Esophagus (tissue), 2 donors: ENCODE measurements around the gene TMEM72. TPM values are rescaled to one million over a fixed set of nuclear protein-coding genes. Genes with fewer than 3 reads are reported as not detected.

Experiments used
- H3K27ac ChIP-seq, 2 donors: one replicate each; pipeline ENCODE4 v1.5.1; 2013; ENCODE audit warnings: low read depth in 2 of 2, mild to moderate bottlenecking in 2 of 2, inconsistent platforms in 1 of 2, low read length in 1 of 2, moderate library complexity in 1 of 2
- H3K27me3 ChIP-seq, 2 donors: one replicate each; pipeline ENCODE4 v1.6.1; 2013; ENCODE audit warnings: low read length in 2 of 2, control low read depth in 1 of 2, mild to moderate bottlenecking in 1 of 2; ENCODE audit not compliant: insufficient read depth in 2 of 2, control insufficient read depth in 1 of 2
- H3K36me3 ChIP-seq, 2 donors: one replicate each; pipeline ENCODE4 v1.6.1; 2013; ENCODE audit warnings: low read length in 1 of 2; ENCODE audit not compliant: control insufficient read depth in 2 of 2, insufficient read depth in 2 of 2
- H3K4me1 ChIP-seq, 2 donors: one replicate each; pipeline ENCODE4 v1.6.1; 2013; ENCODE audit warnings: low read length in 1 of 2; ENCODE audit not compliant: control insufficient read depth in 2 of 2, insufficient read depth in 2 of 2
- H3K4me3 ChIP-seq, 2 donors: one replicate each; pipeline ENCODE4 v1.5.1; 2013; ENCODE audit warnings: low read length in 2 of 2, mild to moderate bottlenecking in 2 of 2, low read depth in 1 of 2, moderate library complexity in 1 of 2
- H3K9me3 ChIP-seq, 2 donors: one replicate each; pipeline ENCODE4 v1.6.1; 2013; ENCODE audit warnings: mild to moderate bottlenecking in 2 of 2, low read depth in 1 of 2, low read length in 1 of 2, moderate library complexity in 1 of 2; ENCODE audit not compliant: control insufficient read depth in 2 of 2, insufficient read depth in 1 of 2
- WGBS, 2 donors: extraction: QIAGEN DNeasy Blood & Tissue Kit; methylation state at CpG; one replicate each; pipeline ENCODE4 v1.1.7; 2013; 5-methylcytosine and 5-hydroxymethylcytosine counted together
- polyA plus RNA-seq, 2 donors: library from polyadenylated mRNA; stranded (reverse); fragments of 200-250 nt; gene quantifications; one replicate each; pipeline ENCODE4 v1.2.3, GENCODE V29; 2013
- donor health status: healthy with polysubstance abuse.
- donor health status: Bipolar disorder and iron deficiency.

TMEM72 gene
- polyA plus RNA-seq, 2 donors, result not detected

DNA sequence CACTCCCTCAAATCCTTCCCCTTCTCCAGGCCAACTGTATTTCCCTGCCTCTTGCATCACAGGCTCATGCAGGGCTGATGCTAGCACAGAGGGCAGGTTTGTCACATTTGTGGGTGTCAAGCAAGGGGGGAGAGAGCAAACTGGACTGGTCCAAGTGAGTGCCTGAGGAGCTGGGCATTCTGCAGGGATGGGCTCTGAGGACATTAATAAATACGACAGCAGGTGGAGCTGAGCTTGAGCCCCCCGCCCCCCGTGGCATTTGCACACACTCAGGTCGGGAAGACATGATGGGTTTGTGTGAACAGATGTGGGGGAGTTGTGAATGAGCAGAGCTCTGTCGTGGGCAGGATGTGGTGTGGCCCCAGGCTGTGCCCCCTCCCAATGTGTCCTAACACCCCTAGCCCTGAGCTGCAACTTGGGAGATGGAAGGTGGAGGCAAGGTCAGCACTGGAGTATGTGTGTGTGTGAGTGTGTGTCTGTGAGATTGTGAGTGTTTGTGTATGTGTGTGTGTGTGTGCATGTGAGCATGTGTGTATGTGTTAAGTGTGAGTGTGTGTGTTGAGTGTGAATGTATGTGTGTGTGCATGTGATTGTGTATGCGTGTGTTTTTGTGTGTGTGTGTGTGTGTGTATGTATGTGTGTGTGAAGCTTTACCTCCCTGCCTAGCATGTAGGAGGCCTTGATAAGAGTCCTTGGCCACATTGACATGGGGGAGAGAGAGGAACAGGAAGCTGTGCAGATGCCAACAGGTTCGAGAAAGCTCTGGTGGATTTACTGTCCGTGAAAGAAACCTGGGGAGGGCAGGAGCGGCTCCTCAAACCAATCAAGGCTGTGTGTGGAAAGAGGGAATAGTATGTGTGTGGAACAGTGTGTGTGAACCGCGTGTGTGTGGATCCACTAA, 57.6 kb downstream of the TMEM72 start:
- Histone ChIP-seq H3K27ac (no peak overlapping the region), H3K4me3 (no peak overlapping the region), H3K9me3 (peaks cover 0 to 2% of the 10 kb centered on the region in 2 donors), H3K36me3 (peaks cover 0 to 8% of the 10 kb centered on the region in 2 donors), H3K4me1 (peaks cover 0 to 9% of the 10 kb centered on the region in 2 donors), H3K27me3 (no peaks in the 10 kb centered on the region)
- 78 to 82% methylated on average over 11 of the region's 11 CpGs for WGBS, 2 donors

DNA sequence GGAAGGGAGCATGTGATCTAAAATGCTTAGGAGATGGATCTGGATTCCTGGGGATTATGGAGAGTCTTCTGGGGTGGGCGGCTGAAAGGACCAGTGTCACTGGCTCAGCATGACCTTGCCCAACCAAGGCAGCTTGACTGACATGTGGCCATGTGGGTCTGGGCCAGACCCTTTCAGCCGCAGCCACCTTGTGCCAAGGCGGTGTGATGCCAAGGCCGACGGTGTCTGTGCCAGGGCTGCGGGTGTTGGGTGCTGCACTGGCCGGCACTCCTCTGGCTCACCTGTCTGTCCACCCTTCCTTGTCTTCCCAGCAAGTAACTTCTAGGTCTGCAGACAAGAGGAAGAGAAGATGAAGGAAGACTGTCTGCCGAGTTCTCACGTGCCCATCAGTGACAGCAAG, 58.7 kb downstream of the TMEM72 start:
- whole genome bisulfite sequencing, 2 donors, result 84 to 94% methylated on average over 9 of the region's 9 CpGs
- no peak overlapping the region for H3K27ac ChIP-seq
- peaks cover 0 to 12% of the 10 kb centered on the region in 2 donors for H3K4me1 ChIP-seq
- no peaks in the 10 kb centered on the region for H3K27me3 ChIP-seq
- peaks cover 0 to 2% of the 10 kb centered on the region in 2 donors for H3K9me3 ChIP-seq
- H3K4me3 ChIP-seq, result no peak overlapping the region
- H3K36me3 ChIP-seq, result peaks cover 0 to 8% of the 10 kb centered on the region in 2 donors

DNA sequence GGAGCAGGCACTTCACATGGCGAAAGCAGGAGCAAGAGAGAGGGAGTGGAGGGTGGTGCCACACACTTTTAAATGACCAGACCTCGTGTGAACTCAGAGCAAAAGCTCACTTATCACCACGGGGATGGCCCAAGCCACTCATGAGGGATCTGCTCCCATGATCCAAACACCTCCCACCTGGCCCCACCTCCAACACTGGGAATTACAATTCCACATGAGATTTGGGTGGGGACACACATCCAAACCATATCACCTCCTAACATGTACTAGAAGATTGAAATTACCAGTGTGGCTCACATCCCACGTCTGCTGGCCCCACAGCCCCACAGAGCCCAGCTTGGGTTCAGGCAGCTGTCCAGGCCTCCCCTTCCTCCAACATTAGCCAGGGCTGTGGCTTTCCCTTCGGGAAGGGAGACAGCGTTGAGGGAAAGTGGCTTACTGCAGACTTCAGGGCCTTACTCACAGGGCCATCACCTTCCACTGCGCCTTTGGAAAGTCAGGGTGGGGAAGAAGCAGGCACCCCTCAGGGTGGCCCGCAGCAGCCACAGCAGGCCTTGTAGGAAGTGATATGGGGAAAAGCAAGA, 59.8 kb downstream of the TMEM72 start:
- 92 to 94% methylated on average over 8 of the region's 8 CpGs for WGBS, 2 donors
- no peak overlapping the region for H3K4me3 ChIP-seq
- H3K27me3 ChIP-seq, result no peaks in the 10 kb centered on the region
- H3K36me3 ChIP-seq, result peaks cover 0 to 8% of the 10 kb centered on the region in 2 donors
- H3K4me1 ChIP-seq, result peaks cover 0 to 12% of the 10 kb centered on the region in 2 donors
- H3K27ac ChIP-seq, result no peak overlapping the region
- H3K9me3 ChIP-seq, result peaks cover 0 to 2% of the 10 kb centered on the region in 2 donors

DNA sequence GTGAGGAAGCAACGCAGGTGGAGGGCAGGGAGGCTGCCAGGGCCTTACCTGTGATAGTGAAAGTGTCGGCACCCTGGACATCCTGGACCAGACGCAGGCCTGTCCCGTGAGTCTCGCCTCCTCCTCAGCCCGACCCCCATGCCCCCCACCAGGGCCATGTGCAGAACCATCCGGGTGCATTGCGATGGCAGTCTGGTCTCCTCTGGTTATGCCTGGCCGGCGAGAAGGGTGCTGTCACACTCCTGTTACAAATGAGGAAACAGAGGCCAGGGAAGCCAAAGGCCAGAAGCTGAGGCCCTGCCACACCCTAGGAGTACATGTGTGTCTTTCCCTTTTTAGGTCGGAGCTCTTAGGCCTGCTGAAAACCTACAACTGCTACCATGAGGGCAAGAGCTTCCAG, 60.3 kb downstream of the TMEM72 start:
- H3K27me3 ChIP-seq, result no peaks in the 10 kb centered on the region
- H3K27ac ChIP-seq, result no peak overlapping the region
- peaks cover 0 to 12% of the 10 kb centered on the region in 2 donors for H3K4me1 ChIP-seq
- 91% methylated on average over 11 of the region's 11 CpGs for WGBS, 2 donors
- H3K36me3 ChIP-seq, result peaks cover 0 to 8% of the 10 kb centered on the region in 2 donors
- peaks cover 0 to 2% of the 10 kb centered on the region in 2 donors for H3K9me3 ChIP-seq
- no peak overlapping the region for H3K4me3 ChIP-seq

DNA sequence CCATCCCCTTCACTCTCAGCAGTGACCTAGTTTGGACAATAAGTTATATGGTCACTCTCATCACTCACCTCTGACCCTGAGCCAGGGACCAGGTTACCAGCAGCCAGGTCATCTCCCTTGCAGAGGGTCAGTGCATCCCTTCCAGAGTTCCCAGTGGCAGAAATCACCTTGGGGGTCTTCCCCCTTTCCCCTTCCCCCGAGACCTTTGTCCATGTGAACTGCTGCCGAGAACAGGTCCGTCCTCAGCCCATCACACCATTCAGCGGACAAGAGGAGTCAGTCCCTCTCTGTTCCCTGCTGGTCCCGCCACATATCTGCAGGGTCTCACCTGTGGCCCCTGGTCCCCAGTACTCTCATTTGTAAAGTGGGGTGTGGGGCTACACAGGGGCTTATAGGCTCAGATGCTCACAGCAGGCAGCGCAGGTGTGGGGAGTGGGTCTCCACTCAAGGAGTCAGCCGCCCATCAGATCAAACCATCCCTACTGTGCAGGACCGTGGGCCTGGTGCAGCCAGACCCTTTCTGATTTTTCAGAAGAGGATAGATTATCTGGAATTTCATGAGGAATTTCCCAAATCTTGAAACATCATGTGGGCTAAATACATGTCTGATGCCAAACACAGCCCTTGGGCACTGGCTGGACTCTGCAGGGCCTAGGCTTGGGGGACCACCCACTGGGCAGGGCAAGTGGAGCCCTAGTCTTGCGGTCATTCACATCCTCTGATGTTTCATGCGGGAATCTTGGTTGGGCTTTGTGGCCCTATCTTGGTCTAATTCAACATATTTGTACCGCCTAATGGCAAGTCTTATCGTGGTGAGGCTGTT, 61.0 kb downstream of the TMEM72 start:
- Histone ChIP-seq H3K4me3 (no peak overlapping the region), H3K9me3 (peaks cover 0 to 2% of the 10 kb centered on the region in 2 donors), H3K36me3 (peaks cover 0 to 13% of the 10 kb centered on the region in 2 donors), H3K27ac (no peak overlapping the region), H3K27me3 (no peaks in the 10 kb centered on the region), H3K4me1 (peaks cover 0 to 12% of the 10 kb centered on the region in 2 donors)
- 94 to 97% methylated on average over 12 of the region's 12 CpGs for WGBS, 2 donors

DNA sequence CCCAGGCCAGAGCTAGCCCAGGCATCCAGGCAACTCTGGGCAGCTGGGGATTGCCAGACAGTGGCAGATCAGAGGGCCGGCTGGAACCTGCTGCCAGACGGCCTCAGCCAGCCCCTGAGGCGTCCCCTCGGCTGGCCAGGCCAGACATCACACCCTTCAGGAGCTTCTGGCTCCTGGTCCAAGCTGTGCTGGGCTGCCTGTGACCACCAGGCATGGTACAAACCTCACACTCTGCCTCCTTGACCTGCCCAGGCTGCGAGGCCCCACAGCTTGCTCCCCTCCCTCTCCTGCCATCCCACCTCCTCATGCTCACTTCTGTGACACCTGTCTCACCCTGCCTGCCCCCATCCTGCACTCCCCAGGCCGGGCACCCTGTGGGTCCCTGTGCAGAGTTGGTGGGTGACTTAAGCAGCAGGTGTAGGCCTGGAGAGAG, 61.8 kb downstream of the TMEM72 start:
- Histone ChIP-seq H3K4me1 (peaks cover 5 to 16% of the 10 kb centered on the region in 2 donors), H3K4me3 (no peak overlapping the region), H3K27me3 (no peaks in the 10 kb centered on the region), H3K27ac (no peak overlapping the region), H3K9me3 (peaks cover 0 to 2% of the 10 kb centered on the region in 2 donors), H3K36me3 (peaks cover 0 to 13% of the 10 kb centered on the region in 2 donors)
- WGBS, 2 donors, result 78 to 85% methylated on average over 6 of the region's 6 CpGs

DNA sequence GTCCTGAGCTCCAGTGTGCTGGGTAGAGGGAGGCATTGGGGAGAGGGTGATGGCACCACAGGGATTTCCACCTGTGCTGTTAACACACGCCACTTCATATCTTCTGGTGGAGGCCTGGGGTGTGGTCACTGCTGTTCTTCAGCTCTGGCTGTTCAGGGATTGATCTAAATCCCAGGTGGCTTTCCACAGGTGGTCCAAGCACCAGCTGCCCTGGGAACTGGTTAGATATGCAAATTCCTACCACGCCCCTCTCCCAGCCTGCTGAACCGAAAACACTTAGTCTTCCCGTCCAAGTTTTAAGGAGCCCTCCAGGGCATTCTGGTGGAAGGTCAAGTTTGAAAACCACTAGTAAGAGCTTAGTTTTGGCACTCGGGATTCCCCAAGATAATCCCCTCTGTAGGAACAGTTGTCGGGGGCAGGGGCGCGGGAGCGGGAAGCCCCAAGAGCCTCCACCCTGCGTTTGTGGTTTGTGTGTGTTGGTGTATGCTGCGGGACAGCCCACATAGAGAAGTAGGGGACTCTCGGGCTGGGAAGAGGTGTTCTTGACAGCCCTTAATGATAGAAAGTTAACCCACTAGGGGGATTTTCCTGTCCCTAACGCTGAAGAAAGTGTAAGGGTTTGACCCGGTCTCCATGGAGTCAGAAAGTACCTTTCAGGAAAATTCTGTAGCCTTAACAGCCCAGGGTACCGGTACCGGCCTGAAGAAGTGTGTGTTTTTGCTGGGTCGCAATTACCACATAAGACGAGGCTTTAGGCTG, 62.4 kb downstream of the TMEM72 start:
- WGBS, 2 donors, result 47 to 48% methylated on average over 18 of the region's 18 CpGs
- Histone ChIP-seq H3K4me3 (no peak overlapping the region), H3K27ac (peak overlapping the region; percentile 4 to 26), H3K9me3 (peaks cover 0 to 2% of the 10 kb centered on the region in 2 donors), H3K36me3 (peaks cover 0 to 13% of the 10 kb centered on the region in 2 donors), H3K27me3 (no peaks in the 10 kb centered on the region), H3K4me1 (peaks cover 6 to 14% of the 10 kb centered on the region in 2 donors)

DNA sequence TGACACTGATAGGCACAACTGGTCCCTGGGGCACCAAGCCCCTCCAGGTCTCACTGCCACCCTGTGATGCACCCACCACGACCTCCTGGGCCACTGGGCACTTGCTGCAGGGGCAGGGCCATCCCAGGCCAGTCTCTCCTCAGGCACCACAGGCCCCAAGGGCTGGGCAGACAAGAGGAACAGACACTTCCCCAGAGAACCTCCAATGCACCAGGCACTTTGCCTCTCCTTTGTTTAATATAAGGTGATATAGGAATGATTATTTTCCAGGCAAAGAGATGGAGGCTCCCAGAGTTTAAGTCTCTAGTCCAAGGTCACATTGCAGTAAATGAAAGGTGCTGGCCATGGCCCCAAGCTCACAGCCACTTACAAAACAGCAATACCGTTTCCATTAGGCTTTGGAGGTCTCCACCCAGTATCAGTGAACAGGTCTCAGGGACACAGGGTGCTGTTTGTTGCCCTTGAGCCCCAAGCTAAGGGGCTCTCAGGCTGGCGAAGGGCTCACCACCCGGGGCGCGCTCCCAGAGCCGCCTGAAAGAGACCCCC, 63.0 kb downstream of the TMEM72 start:
- no peaks in the 10 kb centered on the region for H3K9me3 ChIP-seq
- H3K4me1 ChIP-seq, result peaks cover 10 to 12% of the 10 kb centered on the region in 2 donors
- no peaks in the 10 kb centered on the region for H3K27me3 ChIP-seq
- 39 to 46% methylated on average over 7 of the region's 7 CpGs for WGBS, 2 donors
- peak overlapping the region; percentile 42 to 45 for H3K4me3 ChIP-seq
- H3K27ac ChIP-seq, result peak overlapping the region; percentile 69 to 77
- H3K36me3 ChIP-seq, result peaks cover 0 to 13% of the 10 kb centered on the region in 2 donors
